Hematopoietic multipotent progenitor cell treated with erythropoietin and hydrocortisone succinate and interleukin-3 and kit ligand, for 15 days (in vitro differentiated cells): Measurements from ENCODE around the gene POU3F2.
A peak's percentile ranks its signal among the peaks of the same experiment; 100 is the strongest.

Experiments
- DNase-seq: peaks from one replicate; pipeline ENCODE4 v3.0.0-alpha.2; 2015; ENCODE audit warnings: low spot score

The POU3F2 gene

GRCh38 chr6:98831057-98831958 lies 3.1 kb upstream of the POU3F2 start:
- DNase-seq: no peak

GRCh38 chr6:98831959-98832283 lies 2.5 kb upstream of the POU3F2 start:
- DNase-seq: peak; percentile 6

- no peak for DNase-seq
Measured at GRCh38 chr6:98832284-98833056, 1.9 kb upstream of the POU3F2 start.

GRCh38 chr6:98833057-98833306 lies 1.4 kb upstream of the POU3F2 start:
- DNase-seq: no peak

GRCh38 chr6:98833307-98834059 lies 891 bp upstream of the POU3F2 start:
- DNase-seq: no peak

- no peak for DNase-seq
Measured at GRCh38 chr6:98835149-98836024, 1.0 kb downstream of the POU3F2 start.

GRCh38 chr6:98836025-98836961 lies 1.9 kb downstream of the POU3F2 start:
- no peak for DNase-seq

- no peak for DNase-seq
Measured at GRCh38 chr6:98836962-98837944, 2.9 kb downstream of the POU3F2 start.

- DNase-seq: no peak
Measured at GRCh38 chr6:98838032-98838431, 3.7 kb downstream of the POU3F2 start.

GRCh38 chr6:98838975-98839374 lies 4.6 kb downstream of the POU3F2 start:
- no peak for DNase-seq

- no peak for DNase-seq
Measured at GRCh38 chr6:98839781-98840361, 5.5 kb downstream of the POU3F2 start.

GRCh38 chr6:98840385-98840784 lies 6.0 kb downstream of the POU3F2 start:
- no peak for DNase-seq

- DNase-seq: no peak
Measured at GRCh38 chr6:98840996-98841513, 6.7 kb downstream of the POU3F2 start.

GRCh38 chr6:98841621-98842341 lies 7.4 kb downstream of the POU3F2 start:
- DNase-seq: no peak

GRCh38 chr6:98842342-98843180 lies 8.2 kb downstream of the POU3F2 start:
- no peak for DNase-seq

GRCh38 chr6:98843271-98844243 lies 9.2 kb downstream of the POU3F2 start:
- DNase-seq: no peak
